Breast epithelium (tissue), 4 donors: ENCODE results near the gene TFPT. TPM values are rescaled to one million over a fixed set of nuclear protein-coding genes. Genes with fewer than 3 reads are reported as not detected.

Source experiments
- DNase-seq, 2 donors: peaks; one replicate each; pipeline ENCODE4 v3.0.0-alpha.2; 2019; ENCODE audit warnings: low spot score in 2 of 2
- H3K27ac ChIP-seq, 2 donors: fragments of 200-600 bp; sonication (generic) in 1 of 2; one replicate each; pipeline ENCODE4 v1.5.1; 2016 to 2019; ENCODE audit warnings: mild to moderate bottlenecking in 1 of 2
- H3K27me3 ChIP-seq, 2 donors: fragments of 200-600 bp; sonication (generic) in 1 of 2; one replicate each; pipeline versions ENCODE4 v1.5.1 to v1.6.0; 2017 to 2019; ENCODE audit warnings: control low read depth in 1 of 2, mild to moderate bottlenecking in 1 of 2
- H3K36me3 ChIP-seq: fragments of 200-600 bp; one replicate; pipeline ENCODE4 v1.5.1; 2019
- H3K4me1 ChIP-seq, 2 donors: fragments of 200-600 bp; sonication (generic); one replicate each; pipeline ENCODE4 v1.5.1; 2016 to 2019; ENCODE audit warnings: control low read depth in 1 of 2
- H3K4me3 ChIP-seq, 3 donors: fragments of 200-600 bp; sonication (generic); 1 replicate in 2 of 3; 2 replicates in 1 of 3; pipeline ENCODE4 v1.5.1; 2016 to 2019; ENCODE audit warnings: mild to moderate bottlenecking in 3 of 3, moderate library complexity in 2 of 3
- H3K9me3 ChIP-seq, 2 donors: fragments of 200-600 bp; sonication (generic) in 1 of 2; one replicate each; pipeline ENCODE4 v1.5.1; 2016 to 2019; ENCODE audit warnings: control low read depth in 1 of 2
- POLR2A ChIP-seq: fragments of 450-650 bp; IDR thresholded peaks from one replicate; pipeline ENCODE4 v1.6.1; 2016; ENCODE audit warnings: antibody characterized with exemption, mild to moderate bottlenecking, moderate library complexity
- POLR2AphosphoS5 ChIP-seq, 3 donors: sonication (generic); formaldehyde crosslinking; IDR thresholded peaks; one replicate each; pipeline ENCODE4 v1.6.1; 2017; ENCODE audit warnings: antibody characterized with exemption in 3 of 3
- intact Hi-C: fragments of 100-400 bp; cut with DNase I; formaldehyde crosslinking; loops from one replicate; pipeline ENCODE4 v1.15.1; 2023; ENCODE audit warnings: low total_unique reads
- total RNA-seq, 3 donors: library from RNA; depleted of rRNA; stranded (reverse); fragments of >200 nt; gene quantifications; one replicate each; pipeline ENCODE4 v1.1.0, GENCODE V29; 2016
- TF ChIP-seq, protein P1 (sequence below), 3 donors: fragments of 450-650 bp; IDR thresholded peaks; one replicate each; pipeline ENCODE4 v1.5.1; 2016 to 2017; ENCODE audit warnings: antibody characterized with exemption in 3 of 3, mild to moderate bottlenecking in 3 of 3, moderate library complexity in 3 of 3

TFPT gene
- total RNA-seq, 3 donors from 2014 or later = 11.9 to 16.7 (median 16.2) TPM

- Histone ChIP-seq H3K27ac (no peak overlapping the region), H3K9me3 (no peaks in the 10 kb centered on the region), H3K4me3 (no peak overlapping the region), H3K36me3 (no peaks in the 10 kb centered on the region), H3K4me1 (peaks cover 0 to 7% of the 10 kb centered on the region in 2 donors), H3K27me3 (no peaks in the 10 kb centered on the region)
- DNase-seq = no peak
- TF ChIP-seq, protein P1, sequence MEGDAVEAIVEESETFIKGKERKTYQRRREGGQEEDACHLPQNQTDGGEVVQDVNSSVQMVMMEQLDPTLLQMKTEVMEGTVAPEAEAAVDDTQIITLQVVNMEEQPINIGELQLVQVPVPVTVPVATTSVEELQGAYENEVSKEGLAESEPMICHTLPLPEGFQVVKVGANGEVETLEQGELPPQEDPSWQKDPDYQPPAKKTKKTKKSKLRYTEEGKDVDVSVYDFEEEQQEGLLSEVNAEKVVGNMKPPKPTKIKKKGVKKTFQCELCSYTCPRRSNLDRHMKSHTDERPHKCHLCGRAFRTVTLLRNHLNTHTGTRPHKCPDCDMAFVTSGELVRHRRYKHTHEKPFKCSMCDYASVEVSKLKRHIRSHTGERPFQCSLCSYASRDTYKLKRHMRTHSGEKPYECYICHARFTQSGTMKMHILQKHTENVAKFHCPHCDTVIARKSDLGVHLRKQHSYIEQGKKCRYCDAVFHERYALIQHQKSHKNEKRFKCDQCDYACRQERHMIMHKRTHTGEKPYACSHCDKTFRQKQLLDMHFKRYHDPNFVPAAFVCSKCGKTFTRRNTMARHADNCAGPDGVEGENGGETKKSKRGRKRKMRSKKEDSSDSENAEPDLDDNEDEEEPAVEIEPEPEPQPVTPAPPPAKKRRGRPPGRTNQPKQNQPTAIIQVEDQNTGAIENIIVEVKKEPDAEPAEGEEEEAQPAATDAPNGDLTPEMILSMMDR (IDR thresholded peaks at IDR 0.05) = no peak
- TF ChIP-seq POLR2AphosphoS5 (IDR thresholded peaks at IDR 0.05) (no peak), POLR2A (no peak)
- intact Hi-C loops = loop anchor here (5.0 kb wide), 1 partner anchor 1440 kb away; no protein-coding TSS in a partner anchor
Measured at GRCh38 chr19:54156953-54157352, 41.5 kb upstream of the TFPT start.

- Histone ChIP-seq H3K27me3 (no peaks in the 10 kb centered on the region), H3K4me1 (peaks cover 0 to 7% of the 10 kb centered on the region in 2 donors), H3K9me3 (no peaks in the 10 kb centered on the region), H3K36me3 (no peaks in the 10 kb centered on the region), H3K27ac (no peak overlapping the region), H3K4me3 (no peak overlapping the region)
- no peak for DNase-seq
- TF ChIP-seq POLR2AphosphoS5 (IDR thresholded peaks at IDR 0.05) = no peak
- TF ChIP-seq POLR2A = no peak
- TF ChIP-seq, protein P1 (IDR thresholded peaks at IDR 0.05) = no peak
- intact Hi-C loops = loop anchor here (5.0 kb wide), 1 partner anchor 1439 kb away; no protein-coding TSS in a partner anchor
Measured at GRCh38 chr19:54156490-54156889, 41.0 kb upstream of the TFPT start.

- DNase-seq = no peak
- no peak overlapping the region for H3K4me3 ChIP-seq
- H3K9me3 ChIP-seq = no peaks in the 10 kb centered on the region
- H3K36me3 ChIP-seq = no peaks in the 10 kb centered on the region
- H3K27me3 ChIP-seq = no peaks in the 10 kb centered on the region
- intact Hi-C loops = loop anchor here (5.0 kb wide), 1 partner anchor 1438 kb away; no protein-coding TSS in a partner anchor
- TF ChIP-seq, protein P1 (IDR thresholded peaks at IDR 0.05) = no peak
- no peak for TF ChIP-seq POLR2A
- no peak for TF ChIP-seq POLR2AphosphoS5 (IDR thresholded peaks at IDR 0.05)
- peaks cover 0 to 4% of the 10 kb centered on the region in 2 donors for H3K4me1 ChIP-seq
- H3K27ac ChIP-seq = no peak overlapping the region
Measured at GRCh38 chr19:54155694-54156093, 40.2 kb upstream of the TFPT start.

DNA sequence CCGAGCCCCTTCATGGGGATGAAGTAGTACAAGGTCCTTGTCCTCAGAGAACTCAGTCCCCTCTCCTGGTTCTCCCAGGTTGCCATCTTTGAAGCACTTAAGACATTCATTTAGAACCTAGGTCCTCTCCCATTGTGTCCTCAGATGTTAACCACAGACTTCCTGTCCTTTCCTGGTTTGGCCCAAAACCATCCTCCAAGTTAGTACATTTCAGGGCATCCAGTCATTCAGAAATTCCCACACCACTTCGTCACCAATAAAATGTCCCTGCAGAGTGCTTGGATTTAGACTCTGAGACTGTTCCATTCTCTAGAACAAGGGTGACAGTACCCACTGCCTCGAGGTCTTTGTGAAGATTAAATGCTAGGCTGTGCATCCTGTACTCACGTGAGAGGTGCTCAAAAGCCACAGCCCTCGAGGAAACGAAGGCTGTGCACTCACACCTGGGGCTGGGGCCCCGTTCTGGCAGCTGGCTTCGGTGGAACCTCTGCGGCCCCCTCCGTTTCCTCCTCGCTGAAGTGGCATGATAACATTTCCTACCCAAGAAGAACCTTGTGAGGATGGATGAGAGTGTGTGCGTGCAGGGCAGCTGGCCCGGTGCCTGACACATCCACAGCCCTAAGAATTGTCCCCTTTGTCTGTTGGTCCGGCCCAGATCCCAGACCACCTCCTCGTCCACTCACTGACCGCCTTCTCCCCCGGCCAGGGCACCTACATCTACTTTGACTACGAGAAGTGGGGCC is 39.3 kb upstream of the TFPT start:
- H3K4me3 ChIP-seq = no peak overlapping the region
- DNase-seq = no peak
- no peaks in the 10 kb centered on the region for H3K9me3 ChIP-seq
- no peaks in the 10 kb centered on the region for H3K27me3 ChIP-seq
- no peak overlapping the region for H3K27ac ChIP-seq
- H3K36me3 ChIP-seq = peaks cover 3% of the 10 kb centered on the region
- intact Hi-C loops = loop anchor here (5.0 kb wide), 1 partner anchor 1437 kb away; no protein-coding TSS in a partner anchor
- no peaks in the 10 kb centered on the region for H3K4me1 ChIP-seq
- TF ChIP-seq POLR2AphosphoS5 (IDR thresholded peaks at IDR 0.05) (no peak), POLR2A (no peak)
- TF ChIP-seq, protein P1 (IDR thresholded peaks at IDR 0.05) = no peak

DNA sequence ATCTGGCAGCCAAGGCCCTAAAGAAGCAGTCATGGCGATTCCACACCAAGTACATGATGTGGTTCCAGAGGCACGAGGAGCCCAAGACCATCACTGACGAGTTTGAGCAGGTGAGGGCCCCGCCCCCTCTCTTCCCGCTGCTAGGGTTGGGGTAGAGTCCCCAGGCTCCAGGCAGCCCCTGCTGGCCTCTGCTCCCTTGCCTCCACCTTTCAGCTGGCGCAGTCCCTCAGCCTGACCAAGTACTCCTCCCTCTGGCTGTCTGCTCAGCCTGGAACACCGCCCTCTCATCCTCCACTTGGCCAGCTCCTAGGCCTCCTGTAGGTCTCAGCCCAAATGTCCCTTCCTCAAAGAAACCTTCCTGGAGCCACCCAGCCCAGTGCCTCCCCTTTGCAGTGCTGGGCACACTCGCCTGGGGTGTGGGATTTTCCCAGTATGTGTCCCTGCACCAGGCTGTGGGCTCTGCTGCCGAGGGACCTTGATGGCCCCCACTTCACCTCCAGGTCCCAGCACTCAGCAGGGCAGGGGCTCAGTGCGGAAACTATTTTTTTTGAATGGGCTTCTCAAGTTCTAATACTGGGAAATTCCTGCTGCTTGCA is 38.4 kb upstream of the TFPT start:
- intact Hi-C loops = no loop called here
- no peak for TF ChIP-seq POLR2AphosphoS5 (IDR thresholded peaks at IDR 0.05)
- no peak for TF ChIP-seq POLR2A
- TF ChIP-seq, protein P1 (IDR thresholded peaks at IDR 0.05) = no peak
- H3K36me3 ChIP-seq = peaks cover 4% of the 10 kb centered on the region
- H3K9me3 ChIP-seq = no peaks in the 10 kb centered on the region
- no peak overlapping the region for H3K4me3 ChIP-seq
- no peaks in the 10 kb centered on the region for H3K27me3 ChIP-seq
- DNase-seq = no peak
- H3K4me1 ChIP-seq = no peaks in the 10 kb centered on the region
- H3K27ac ChIP-seq = peak overlapping the region in 1 of 2 donors; percentile 70
